ENCODE measurements around the gene RAD52.

Gene RAD52

GRCh38 chr12:931591-931990 lies 17.9 kb downstream of the RAD52 start:
- H4K20me1 ChIP-seq (ENCODE audit: low read depth, low read length), result no peaks in the 10 kb centered on the region
- H2AFZ ChIP-seq (ENCODE audit: low read depth, low read length, severe bottlenecking), result no peak overlapping the region
- H3F3A ChIP-seq (ENCODE audit: insufficient read depth), result no peaks in the 10 kb centered on the region
- H3K9ac ChIP-seq (ENCODE audit: low read length), result no peak overlapping the region
- no peaks in the 10 kb centered on the region for H3K9me3 ChIP-seq (ENCODE audit: insufficient read depth, low read length)
- H3K27ac ChIP-seq (ENCODE audit: low read depth, low read length), result no peak overlapping the region
- H3K4me2 ChIP-seq (ENCODE audit: low read depth, low read length, poor library complexity, severe bottlenecking), result no peak overlapping the region
- H3K27me3 ChIP-seq (ENCODE audit: low read length), result no peaks in the 10 kb centered on the region
- no peaks in the 10 kb centered on the region for H3K9me2 ChIP-seq (replicated peaks; ENCODE audit: insufficient read depth, low read length)
- H3K36me3 ChIP-seq (ENCODE audit: low read length), result peaks cover 8% of the 10 kb centered on the region; the same call in 1 of the 2 replicates
- TF ChIP-seq CTCF (IDR thresholded peaks at IDR 0.05; ENCODE audit: insufficient read depth, low read length, poor library complexity, severe bottlenecking) (no peak), EZH2phosphoT487 (conservative IDR thresholded peaks at IDR 0.05; ENCODE audit: low read length) (no peak)
- H3K79me2 ChIP-seq (ENCODE audit: insufficient read depth, low read length), result no peaks in the 10 kb centered on the region
- no peak overlapping the region for H3K4me3 ChIP-seq (ENCODE audit: insufficient read depth, low read length, poor library complexity, severe bottlenecking)

- Histone ChIP-seq H3K36me3 (ENCODE audit: low read length) (peaks cover 8% of the 10 kb centered on the region; the same call in 1 of the 2 replicates), H3K27ac (ENCODE audit: low read depth, low read length) (no peak overlapping the region), H4K20me1 (ENCODE audit: low read depth, low read length) (no peaks in the 10 kb centered on the region), H3K79me2 (ENCODE audit: insufficient read depth, low read length) (no peaks in the 10 kb centered on the region), H3K27me3 (ENCODE audit: low read length) (no peaks in the 10 kb centered on the region), H3K4me3 (ENCODE audit: insufficient read depth, low read length, poor library complexity, severe bottlenecking) (no peak overlapping the region), H3F3A (ENCODE audit: insufficient read depth) (no peaks in the 10 kb centered on the region), H3K9me3 (ENCODE audit: insufficient read depth, low read length) (no peaks in the 10 kb centered on the region), H3K4me2 (ENCODE audit: low read depth, low read length, poor library complexity, severe bottlenecking) (no peak overlapping the region), H3K9ac (ENCODE audit: low read length) (no peak overlapping the region), H2AFZ (ENCODE audit: low read depth, low read length, severe bottlenecking) (no peak overlapping the region), H3K9me2 (replicated peaks; ENCODE audit: insufficient read depth, low read length) (no peaks in the 10 kb centered on the region)
- no peak for TF ChIP-seq EZH2phosphoT487 (conservative IDR thresholded peaks at IDR 0.05; ENCODE audit: low read length)
These were observed 18.4 kb downstream of the RAD52 start for GRCh38 chr12:931060-931459.

- H4K20me1 ChIP-seq (ENCODE audit: low read depth, low read length), result no peaks in the 10 kb centered on the region
- H2AFZ ChIP-seq (ENCODE audit: low read depth, low read length, severe bottlenecking), result no peak overlapping the region
- H3K4me2 ChIP-seq (ENCODE audit: low read depth, low read length, poor library complexity, severe bottlenecking), result no peak overlapping the region
- no peaks in the 10 kb centered on the region for H3K27me3 ChIP-seq (ENCODE audit: low read length)
- no peaks in the 10 kb centered on the region for H3K9me3 ChIP-seq (ENCODE audit: insufficient read depth, low read length)
- peaks cover 8% of the 10 kb centered on the region; the same call in 1 of the 2 replicates for H3K36me3 ChIP-seq (ENCODE audit: low read length)
- no peak overlapping the region for H3K27ac ChIP-seq (ENCODE audit: low read depth, low read length)
- no peaks in the 10 kb centered on the region for H3K79me2 ChIP-seq (ENCODE audit: insufficient read depth, low read length)
- H3K9me2 ChIP-seq (replicated peaks; ENCODE audit: insufficient read depth, low read length), result no peaks in the 10 kb centered on the region
- H3F3A ChIP-seq (ENCODE audit: insufficient read depth), result no peaks in the 10 kb centered on the region
- no peak overlapping the region for H3K9ac ChIP-seq (ENCODE audit: low read length)
- no peak overlapping the region for H3K4me3 ChIP-seq (ENCODE audit: insufficient read depth, low read length, poor library complexity, severe bottlenecking)
- no peak for TF ChIP-seq CTCF (IDR thresholded peaks at IDR 0.05; ENCODE audit: insufficient read depth, low read length, poor library complexity, severe bottlenecking)
- no peak for TF ChIP-seq EZH2phosphoT487 (conservative IDR thresholded peaks at IDR 0.05; ENCODE audit: low read length)
These were observed 22.9 kb downstream of the RAD52 start for GRCh38 chr12:926641-927040.

- no peak overlapping the region for H3K4me3 ChIP-seq (ENCODE audit: insufficient read depth, low read length, poor library complexity, severe bottlenecking)
- H3K9me3 ChIP-seq (ENCODE audit: insufficient read depth, low read length), result no peaks in the 10 kb centered on the region
- no peaks in the 10 kb centered on the region for H3K36me3 ChIP-seq (ENCODE audit: low read length)
- H3K79me2 ChIP-seq (ENCODE audit: insufficient read depth, low read length), result no peaks in the 10 kb centered on the region
- no peak overlapping the region for H3K9ac ChIP-seq (ENCODE audit: low read length)
- no peak overlapping the region for H2AFZ ChIP-seq (ENCODE audit: low read depth, low read length, severe bottlenecking)
- TF ChIP-seq EZH2phosphoT487 (conservative IDR thresholded peaks at IDR 0.05; ENCODE audit: low read length) (no peak), CTCF (IDR thresholded peaks at IDR 0.05; ENCODE audit: insufficient read depth, low read length, poor library complexity, severe bottlenecking) (no peak)
- no peaks in the 10 kb centered on the region for H3K27me3 ChIP-seq (ENCODE audit: low read length)
- H3F3A ChIP-seq (ENCODE audit: insufficient read depth), result no peaks in the 10 kb centered on the region
- H4K20me1 ChIP-seq (ENCODE audit: low read depth, low read length), result no peaks in the 10 kb centered on the region
- H3K4me2 ChIP-seq (ENCODE audit: low read depth, low read length, poor library complexity, severe bottlenecking), result no peak overlapping the region
- no peak overlapping the region for H3K27ac ChIP-seq (ENCODE audit: low read depth, low read length)
- H3K9me2 ChIP-seq (replicated peaks; ENCODE audit: insufficient read depth, low read length), result no peaks in the 10 kb centered on the region
These were observed 27.2 kb downstream of the RAD52 start for GRCh38 chr12:922285-922684.

Measured in SU-DHL-6 (cell line).